Astrocyte (in vitro differentiated cells and primary cell): ENCODE data around the gene CHTOP. TPM values are rescaled to one million over a fixed set of nuclear protein-coding genes. Genes with fewer than 3 reads are reported as not detected.

Experiments used
- DNase-seq: peaks from one replicate; pipeline ENCODE4 v3.0.0-alpha.2; 2010; ENCODE audit warnings: low read depth
- FAIRE-seq: peaks from 2 replicates; lab custom pipeline; 2011; peaks lifted over from hg19 to GRCh38; lab: Jason Lieb, UNC
- H2AFZ ChIP-seq: 2 replicates; pipeline ENCODE4 v1.6.0; 2012; ENCODE audit warnings: low read depth, low read length, inconsistent platforms
- H3K27ac ChIP-seq: 2 replicates; pipeline ENCODE4 v1.5.1; 2011; ENCODE audit warnings: low read depth, low read length, inconsistent platforms
- H3K27me3 ChIP-seq: 2 replicates; pipeline ENCODE4 v1.6.0; 2011; ENCODE audit warnings: low read length, inconsistent platforms; ENCODE audit not compliant: insufficient read depth
- H3K36me3 ChIP-seq: 2 replicates; pipeline ENCODE4 v1.5.1; 2011; ENCODE audit warnings: low read length, inconsistent platforms; ENCODE audit not compliant: insufficient read depth
- H3K4me1 ChIP-seq: 2 replicates; pipeline ENCODE4 v1.5.1; 2011; ENCODE audit warnings: low read length, inconsistent platforms; ENCODE audit not compliant: insufficient read depth
- H3K4me2 ChIP-seq: 2 replicates; pipeline ENCODE4 v1.6.0; 2012; ENCODE audit warnings: low read length, inconsistent platforms
- H3K4me3 ChIP-seq: 2 replicates; pipeline ENCODE4 v1.5.1; 2011; ENCODE audit warnings: low read depth, mild to moderate bottlenecking, low read length, inconsistent platforms; ENCODE audit not compliant: insufficient read depth
- H3K79me2 ChIP-seq: 2 replicates; pipeline ENCODE4 v1.6.0; 2012; ENCODE audit warnings: mild to moderate bottlenecking, low read length, inconsistent platforms; ENCODE audit not compliant: insufficient read depth
- H3K9ac ChIP-seq: 2 replicates; pipeline ENCODE4 v1.6.0; 2012; ENCODE audit warnings: mild to moderate bottlenecking, low read length, inconsistent platforms
- H3K9me3 ChIP-seq: 2 replicates; pipeline ENCODE4 v1.5.1; 2012; ENCODE audit warnings: low read depth, mild to moderate bottlenecking, low read length, inconsistent platforms; ENCODE audit not compliant: insufficient read depth
- H4K20me1 ChIP-seq: 2 replicates; pipeline ENCODE4 v1.6.0; 2012; ENCODE audit warnings: low read length, inconsistent platforms; ENCODE audit not compliant: insufficient read depth
- H3K27ac Mint-ChIP-seq: one replicate; pipeline ENCODE4 v1.8.0; 2021; ENCODE audit warnings: mild to moderate bottlenecking, mixed read lengths; ENCODE audit not compliant: unreplicated experiment
- H3K27me3 Mint-ChIP-seq: one replicate; pipeline ENCODE4 v1.8.0; 2021; ENCODE audit warnings: low read depth, mixed read lengths; ENCODE audit not compliant: unreplicated experiment
- H3K36me3 Mint-ChIP-seq: one replicate; pipeline ENCODE4 v1.8.0; 2021; ENCODE audit warnings: low read depth, mixed read lengths; ENCODE audit not compliant: unreplicated experiment
- H3K4me1 Mint-ChIP-seq: one replicate; pipeline ENCODE4 v1.8.0; 2021; ENCODE audit warnings: low read depth, mixed read lengths; ENCODE audit not compliant: unreplicated experiment
- H3K4me3 Mint-ChIP-seq: one replicate; pipeline ENCODE4 v1.8.0; 2021; ENCODE audit warnings: mild to moderate bottlenecking, moderate library complexity, mixed read lengths; ENCODE audit not compliant: unreplicated experiment
- H3K9me3 Mint-ChIP-seq: one replicate; pipeline ENCODE4 v1.8.0; 2021; ENCODE audit warnings: mild to moderate bottlenecking, mixed read lengths; ENCODE audit not compliant: unreplicated experiment
- EZH2 ChIP-seq: IDR thresholded peaks from 2 replicates; pipeline ENCODE4 v1.6.1; 2012; ENCODE audit warnings: mild to moderate bottlenecking, low read length, inconsistent platforms; ENCODE audit not compliant: insufficient read depth
- total RNA-seq: library from RNA; stranded (reverse); gene quantifications from 2 replicates; pipeline ENCODE4 v1.2.1, GENCODE V29; 2021
- TF ChIP-seq, protein P1 (sequence below): IDR thresholded peaks from 2 replicates; pipeline ENCODE4 v1.5.1; 2011; ENCODE audit warnings: low read depth, mild to moderate bottlenecking, inconsistent platforms, low read length, moderate library complexity; ENCODE audit not compliant: insufficient read depth

Gene CHTOP
- total RNA-seq, 1 donor from 2014 or later, result 56.4 TPM

DNA sequence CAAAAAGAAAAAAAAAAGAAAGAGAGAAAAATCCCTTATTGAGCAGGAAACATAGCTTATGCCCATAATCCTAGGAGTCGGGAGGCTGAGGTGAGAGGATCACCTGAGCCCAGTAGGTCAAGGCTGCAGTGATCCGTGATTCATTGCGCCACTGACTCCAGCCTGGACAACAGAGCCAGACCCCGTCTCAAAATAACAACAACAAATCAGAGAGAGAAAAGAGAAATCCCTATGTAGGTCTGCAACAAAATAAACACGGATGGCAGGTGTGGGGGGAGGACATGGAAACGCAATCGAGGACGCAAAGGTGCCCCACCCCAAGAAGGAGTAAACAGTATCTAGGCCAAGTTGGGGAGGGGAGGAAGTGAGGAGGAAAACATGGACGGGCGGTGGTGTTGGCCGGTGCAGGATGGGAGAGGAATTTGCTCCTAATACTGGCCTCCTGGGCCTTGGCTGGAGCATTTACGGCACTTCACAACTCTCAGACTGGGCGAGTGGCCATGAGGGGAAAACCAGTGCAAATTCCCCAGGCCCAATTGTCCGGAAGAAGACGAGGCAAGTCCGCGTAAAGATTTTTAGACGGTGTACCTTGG lies 609 bp upstream of the CHTOP start:
- Mint-ChIP-seq H3K4me1 (peaks cover 14% of the 10 kb centered on the region), H3K27ac (peak overlapping the region; percentile 98), H3K4me3 (peak overlapping the region; percentile 97), H3K36me3 (peaks cover 9% of the 10 kb centered on the region), H3K9me3 (peaks cover 2% of the 10 kb centered on the region), H3K27me3 (no peaks in the 10 kb centered on the region)
- Histone ChIP-seq H3K27me3 (no peaks in the 10 kb centered on the region), H3K9me3 (no peaks in the 10 kb centered on the region), H2AFZ (no peak overlapping the region), H3K79me2 (peaks cover 40% of the 10 kb centered on the region), H3K36me3 (peaks cover 19% of the 10 kb centered on the region), H3K27ac (peak overlapping the region; percentile 100), H4K20me1 (peaks cover 30% of the 10 kb centered on the region), H3K4me2 (peak overlapping the region; percentile 94), H3K4me1 (peaks cover 9% of the 10 kb centered on the region), H3K9ac (peak overlapping the region; percentile 100), H3K4me3 (peak overlapping the region; percentile 93)
- TF ChIP-seq, protein P1, sequence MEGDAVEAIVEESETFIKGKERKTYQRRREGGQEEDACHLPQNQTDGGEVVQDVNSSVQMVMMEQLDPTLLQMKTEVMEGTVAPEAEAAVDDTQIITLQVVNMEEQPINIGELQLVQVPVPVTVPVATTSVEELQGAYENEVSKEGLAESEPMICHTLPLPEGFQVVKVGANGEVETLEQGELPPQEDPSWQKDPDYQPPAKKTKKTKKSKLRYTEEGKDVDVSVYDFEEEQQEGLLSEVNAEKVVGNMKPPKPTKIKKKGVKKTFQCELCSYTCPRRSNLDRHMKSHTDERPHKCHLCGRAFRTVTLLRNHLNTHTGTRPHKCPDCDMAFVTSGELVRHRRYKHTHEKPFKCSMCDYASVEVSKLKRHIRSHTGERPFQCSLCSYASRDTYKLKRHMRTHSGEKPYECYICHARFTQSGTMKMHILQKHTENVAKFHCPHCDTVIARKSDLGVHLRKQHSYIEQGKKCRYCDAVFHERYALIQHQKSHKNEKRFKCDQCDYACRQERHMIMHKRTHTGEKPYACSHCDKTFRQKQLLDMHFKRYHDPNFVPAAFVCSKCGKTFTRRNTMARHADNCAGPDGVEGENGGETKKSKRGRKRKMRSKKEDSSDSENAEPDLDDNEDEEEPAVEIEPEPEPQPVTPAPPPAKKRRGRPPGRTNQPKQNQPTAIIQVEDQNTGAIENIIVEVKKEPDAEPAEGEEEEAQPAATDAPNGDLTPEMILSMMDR, result no peak
- TF ChIP-seq EZH2, result no peak
- FAIRE-seq, result no peak
- DNase-seq, result no peak

GRCh38 chr1:153635872-153636271 lies 2.0 kb downstream of the CHTOP start:
- Mint-ChIP-seq H3K27me3 (no peaks in the 10 kb centered on the region), H3K9me3 (peaks cover 2% of the 10 kb centered on the region), H3K27ac (no peak overlapping the region), H3K36me3 (peaks cover 9% of the 10 kb centered on the region), H3K4me1 (peaks cover 4% of the 10 kb centered on the region), H3K4me3 (peak overlapping the region; percentile 97)
- Histone ChIP-seq H3K4me2 (peak overlapping the region; percentile 94), H3K4me3 (no peak overlapping the region), H3K9ac (no peak overlapping the region), H3K36me3 (peaks cover 38% of the 10 kb centered on the region), H3K79me2 (peaks cover 62% of the 10 kb centered on the region), H3K27me3 (no peaks in the 10 kb centered on the region), H3K4me1 (peaks cover 9% of the 10 kb centered on the region), H3K27ac (no peak overlapping the region), H2AFZ (no peak overlapping the region), H3K9me3 (no peaks in the 10 kb centered on the region), H4K20me1 (peaks cover 40% of the 10 kb centered on the region)
- TF ChIP-seq, protein P1, result no peak
- no peak for TF ChIP-seq EZH2
- DNase-seq (no peak), FAIRE-seq (no peak)

- no peak overlapping the region for H3K9ac ChIP-seq
- TF ChIP-seq, protein P1, result no peak
- TF ChIP-seq EZH2, result no peak
- no peak overlapping the region for H2AFZ ChIP-seq
- H3K27me3 ChIP-seq, result no peaks in the 10 kb centered on the region
- Mint-ChIP-seq H3K4me3 (peak overlapping the region; percentile 97), H3K27me3 (no peaks in the 10 kb centered on the region), H3K4me1 (peaks cover 3% of the 10 kb centered on the region), H3K9me3 (peaks cover 2% of the 10 kb centered on the region), H3K27ac (no peak overlapping the region), H3K36me3 (peaks cover 9% of the 10 kb centered on the region)
- H3K4me1 ChIP-seq, result peaks cover 8% of the 10 kb centered on the region
- H3K79me2 ChIP-seq, result peaks cover 66% of the 10 kb centered on the region
- peaks cover 41% of the 10 kb centered on the region for H3K36me3 ChIP-seq
- H4K20me1 ChIP-seq, result peaks cover 45% of the 10 kb centered on the region
- FAIRE-seq (no peak), DNase-seq (no peak)
- H3K4me2 ChIP-seq, result peak overlapping the region; percentile 94
- no peaks in the 10 kb centered on the region for H3K9me3 ChIP-seq
- H3K4me3 ChIP-seq, result no peak overlapping the region
- no peak overlapping the region for H3K27ac ChIP-seq
Measured at GRCh38 chr1:153636312-153636711, 2.4 kb downstream of the CHTOP start.
